Endothelial cell of umbilical vein (primary cell): ENCODE measurements around the gene PPAN. TPM values are rescaled to one million over a fixed set of nuclear protein-coding genes. Genes with fewer than 3 reads are reported as not detected.

Source experiments
- BruUV-seq: library from RNA; stranded (reverse); fragments of 400-500 nt; replicated peaks from 2 replicates; lab custom pipeline; 2021; lab: Mats Ljungman, UMichigan
- CTCF ChIA-PET: fragments of 300-600, 350-600 bp; sonication (Branson Sonifier 250); formaldehyde crosslinking; loops from one replicate; lab custom pipeline; 2021; ENCODE audit warnings: antibody characterized with exemption, inconsistent platforms; lab: Charles Lee
- POLR2A ChIA-PET: fragments of 300-600, 350-600 bp; sonication (Branson Sonifier 250); formaldehyde crosslinking; loops from one replicate; lab custom pipeline; 2021; ENCODE audit warnings: antibody characterized with exemption, inconsistent platforms; lab: Charles Lee
- DNase-seq: peaks from one replicate; pipeline ENCODE4 v3.0.0-alpha.2; 2011; ENCODE audit warnings: low read depth, low spot score
- FAIRE-seq: peaks from 2 replicates; lab custom pipeline; 2011; peaks lifted over from hg19 to GRCh38; lab: Jason Lieb, UNC
- H2AFZ ChIP-seq: 2 replicates; pipeline ENCODE4 v1.6.0; 2012; ENCODE audit warnings: low read depth, low read length, control low read depth, inconsistent platforms
- H3K27ac ChIP-seq: 2 replicates; pipeline ENCODE4 v1.5.1; 2011; ENCODE audit warnings: low read depth, mild to moderate bottlenecking, control low read depth, low read length, moderate library complexity; ENCODE audit not compliant: insufficient read depth
- H3K27me3 ChIP-seq, 2 experiments: 2 replicates each; pipeline versions ENCODE4 v1.6.0 to v1.6.1; 2011; ENCODE audit warnings: low read length in 2 of 2, mixed read lengths in 1 of 2; ENCODE audit not compliant: control insufficient read depth in 2 of 2, insufficient read depth in 2 of 2
- H3K36me3 ChIP-seq, 2 experiments: 2 replicates in 1 of 2; 3 replicates in 1 of 2; pipeline ENCODE4 v1.5.1; 2011; ENCODE audit warnings: low read length in 2 of 2, mild to moderate bottlenecking in 1 of 2, moderate library complexity in 1 of 2; ENCODE audit not compliant: control insufficient read depth in 2 of 2, insufficient read depth in 2 of 2; ENCODE audit errors: extremely low read depth in 1 of 2
- H3K4me1 ChIP-seq: 3 replicates; pipeline ENCODE4 v1.5.1; 2011; ENCODE audit warnings: mild to moderate bottlenecking, low read length; ENCODE audit not compliant: control insufficient read depth, insufficient read depth; ENCODE audit errors: extremely low read depth
- H3K4me2 ChIP-seq: 2 replicates; pipeline ENCODE4 v1.6.1; 2011; ENCODE audit warnings: low read length, control low read depth, mixed read lengths; ENCODE audit not compliant: insufficient read depth
- H3K4me3 ChIP-seq, 3 experiments: fragments of 200-600 bp in 1 of 3; sonication (generic), shearing (Covaris generic) in 1 of 3; replicated peaks in 1 of 3; 2 replicates each; pipeline ENCODE4 v1.5.1; 2011 to 2016; ENCODE audit warnings: control low read depth in 3 of 3, low read length in 3 of 3, mild to moderate bottlenecking in 2 of 3, inconsistent platforms in 1 of 3, low read depth in 1 of 3, moderate library complexity in 1 of 3; ENCODE audit not compliant: insufficient read depth in 1 of 3
- H3K79me2 ChIP-seq: 2 replicates; pipeline ENCODE4 v1.6.0; 2012; ENCODE audit warnings: low read length, inconsistent platforms; ENCODE audit not compliant: control insufficient read depth, insufficient read depth
- H3K9ac ChIP-seq: replicated peaks from 2 replicates; pipeline ENCODE3; 2011; ENCODE audit warnings: low read length, control low read depth; ENCODE audit not compliant: insufficient read depth; ENCODE audit errors: extremely low read depth
- H3K9me1 ChIP-seq: replicated peaks from 3 replicates; pipeline ENCODE4 v1.6.0; 2011; ENCODE audit warnings: mild to moderate bottlenecking, low read length; ENCODE audit not compliant: control insufficient read depth, insufficient read depth; ENCODE audit errors: extremely low read depth
- H3K9me3 ChIP-seq: replicated peaks from 2 replicates; pipeline ENCODE4 v1.5.1; 2012; ENCODE audit warnings: low read length, inconsistent platforms; ENCODE audit not compliant: control insufficient read depth, insufficient read depth
- H4K20me1 ChIP-seq: replicated peaks from 2 replicates; pipeline ENCODE3; 2011; ENCODE audit warnings: mild to moderate bottlenecking, low read length; ENCODE audit not compliant: control insufficient read depth, insufficient read depth; ENCODE audit errors: extremely low read depth
- EZH2 ChIP-seq: IDR thresholded peaks from 2 replicates; pipeline ENCODE4 v1.6.1; 2012; ENCODE audit warnings: borderline replicate concordance, low read depth, mild to moderate bottlenecking, moderate library complexity, low read length, inconsistent platforms; ENCODE audit not compliant: severe bottlenecking
- FOS ChIP-seq: IDR thresholded peaks from 2 replicates; pipeline ENCODE4 v1.6.1; 2011; ENCODE audit warnings: mild to moderate bottlenecking, low read length, moderate library complexity, borderline replicate concordance; ENCODE audit not compliant: insufficient read depth
- GATA2 ChIP-seq: IDR thresholded peaks from 2 replicates; pipeline ENCODE4 v1.7.0; 2011; ENCODE audit warnings: low read depth, mild to moderate bottlenecking, moderate library complexity, mixed read lengths, low read length; ENCODE audit not compliant: insufficient read length, insufficient read depth
- JUN ChIP-seq: IDR thresholded peaks from 2 replicates; pipeline ENCODE4 v1.6.1; 2011; ENCODE audit warnings: borderline replicate concordance, low read depth; ENCODE audit not compliant: insufficient read length, insufficient read depth
- MYC ChIP-seq: IDR thresholded peaks from one replicate; pipeline ENCODE4 v1.6.1; 2011; ENCODE audit warnings: mild to moderate bottlenecking, low read depth, low read length
- POLR2A ChIP-seq: IDR thresholded peaks from 2 replicates; pipeline ENCODE4 v1.6.1; 2012; ENCODE audit warnings: low read depth, mild to moderate bottlenecking, control low read depth, low read length
- POLR2AphosphoS5 ChIP-seq: IDR thresholded peaks from 2 replicates; pipeline ENCODE4 v1.6.1; 2012; ENCODE audit warnings: low read depth, mild to moderate bottlenecking, control low read depth, low read length, moderate library complexity; ENCODE audit not compliant: insufficient read depth
- dilution Hi-C: fragments of 300-500 bp; cut with MboI; formaldehyde crosslinking; loops from one replicate; pipeline ENCODE4 v1.15.0; 2019; ENCODE audit warnings: low sequenced_read_pairs; ENCODE audit not compliant: extremely low pct_ligation_motif_present
- intact Hi-C: fragments of 100-400 bp; cut with micrococcal nuclease; formaldehyde crosslinking; loops from one replicate; pipeline ENCODE4 v1.10.0; 2022
- polyA plus RNA-seq, 4 experiments: library from polyadenylated mRNA; depleted of rRNA in 3 of 4; stranded (reverse) in 3 of 4; unstranded in 1 of 4; fragments of >200 nt; gene quantifications; 2 replicates each; pipeline versions ENCODE4 v1.2.1 to v1.2.3, GENCODE V29; 2011 to 2012; ENCODE audit warnings: missing spikeins in 1 of 4
- total RNA-seq: library from RNA; stranded (reverse); gene quantifications from 2 replicates; pipeline ENCODE4 v1.2.3, GENCODE V29; 2021
- TF ChIP-seq, protein P1 (sequence below): IDR thresholded peaks from 2 replicates; pipeline ENCODE4 v1.6.1; 2011; ENCODE audit not compliant: insufficient read depth, insufficient read length
- TF ChIP-seq, protein P2 (sequence below), 2 donors: IDR thresholded peaks; 1 replicate in 1 of 2; 2 replicates in 1 of 2; pipeline ENCODE4 v1.5.1; 2011; ENCODE audit warnings: low read length in 2 of 2, mild to moderate bottlenecking in 2 of 2, moderate library complexity in 2 of 2, control low read depth in 1 of 2, inconsistent platforms in 1 of 2, low read depth in 1 of 2; ENCODE audit not compliant: insufficient read depth in 1 of 2; ENCODE audit errors: extremely low read depth in 1 of 2

Gene PPAN
- total and polyA plus RNA-seq, 2 donors (not counting 3 experiments of a cell fraction or from before 2014, with no cell fraction given), result 27.6 to 51.6 TPM

DNA sequence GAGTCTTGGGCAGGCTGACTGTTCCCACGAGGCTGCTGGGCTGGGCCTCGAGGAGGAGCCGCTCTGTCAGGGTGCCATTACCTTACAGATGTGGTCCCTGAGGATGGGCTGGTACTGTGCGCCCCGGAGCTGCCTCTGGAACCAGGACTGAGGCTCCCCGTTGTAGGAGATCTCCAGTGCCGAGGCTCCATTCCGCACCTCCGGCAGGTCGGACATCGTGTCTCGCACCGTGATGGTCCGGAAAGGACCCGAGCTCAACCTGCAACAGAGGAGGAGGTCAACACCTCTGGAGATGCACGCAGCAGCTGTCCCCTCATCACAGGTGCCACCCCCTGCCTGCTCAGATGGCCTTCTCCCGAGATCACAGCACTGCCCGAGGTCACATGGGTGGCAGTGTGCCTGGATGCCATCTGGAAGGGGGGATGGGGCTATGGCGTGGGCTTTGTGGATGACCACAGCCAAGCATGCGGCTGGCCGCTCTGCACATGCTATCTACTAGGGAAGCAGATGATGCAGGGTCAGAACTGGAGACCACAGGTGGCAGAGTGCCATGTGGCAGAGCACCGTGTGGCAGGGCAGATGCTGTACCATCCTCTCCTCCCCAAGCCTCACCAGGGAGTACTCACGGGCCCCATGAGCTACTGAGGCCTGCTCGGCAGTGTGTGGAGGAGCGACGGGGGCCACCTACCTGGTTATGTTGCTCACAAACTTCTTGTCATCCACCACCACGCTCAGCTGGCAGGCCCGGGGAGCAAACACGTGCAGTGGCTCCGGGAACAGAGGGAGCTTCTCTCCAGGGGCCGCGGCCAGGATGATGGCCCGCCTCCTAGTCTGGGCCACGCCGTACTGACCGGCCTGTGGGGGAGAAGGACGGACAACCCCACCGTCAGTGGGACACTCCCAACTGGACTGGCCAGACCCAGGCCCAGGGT, 31.9 kb downstream of the PPAN start:
- intact Hi-C loops, result no loop called here
- no peaks in the 10 kb centered on the region for H3K27me3 ChIP-seq
- H3K4me2 ChIP-seq, result no peak overlapping the region
- no peaks in the 10 kb centered on the region for H3K9me3 ChIP-seq
- TF ChIP-seq FOS (no peak), JUN (no peak), POLR2A (no peak), POLR2AphosphoS5 (no peak), GATA2 (no peak), MYC (no peak), EZH2 (no peak)
- TF ChIP-seq, protein P1, sequence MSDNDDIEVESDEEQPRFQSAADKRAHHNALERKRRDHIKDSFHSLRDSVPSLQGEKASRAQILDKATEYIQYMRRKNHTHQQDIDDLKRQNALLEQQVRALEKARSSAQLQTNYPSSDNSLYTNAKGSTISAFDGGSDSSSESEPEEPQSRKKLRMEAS, result no peak
- TF ChIP-seq, protein P2, sequence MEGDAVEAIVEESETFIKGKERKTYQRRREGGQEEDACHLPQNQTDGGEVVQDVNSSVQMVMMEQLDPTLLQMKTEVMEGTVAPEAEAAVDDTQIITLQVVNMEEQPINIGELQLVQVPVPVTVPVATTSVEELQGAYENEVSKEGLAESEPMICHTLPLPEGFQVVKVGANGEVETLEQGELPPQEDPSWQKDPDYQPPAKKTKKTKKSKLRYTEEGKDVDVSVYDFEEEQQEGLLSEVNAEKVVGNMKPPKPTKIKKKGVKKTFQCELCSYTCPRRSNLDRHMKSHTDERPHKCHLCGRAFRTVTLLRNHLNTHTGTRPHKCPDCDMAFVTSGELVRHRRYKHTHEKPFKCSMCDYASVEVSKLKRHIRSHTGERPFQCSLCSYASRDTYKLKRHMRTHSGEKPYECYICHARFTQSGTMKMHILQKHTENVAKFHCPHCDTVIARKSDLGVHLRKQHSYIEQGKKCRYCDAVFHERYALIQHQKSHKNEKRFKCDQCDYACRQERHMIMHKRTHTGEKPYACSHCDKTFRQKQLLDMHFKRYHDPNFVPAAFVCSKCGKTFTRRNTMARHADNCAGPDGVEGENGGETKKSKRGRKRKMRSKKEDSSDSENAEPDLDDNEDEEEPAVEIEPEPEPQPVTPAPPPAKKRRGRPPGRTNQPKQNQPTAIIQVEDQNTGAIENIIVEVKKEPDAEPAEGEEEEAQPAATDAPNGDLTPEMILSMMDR (IDR thresholded peaks at IDR 0.05; ENCODE audit: extremely low read depth in 1 of 2, insufficient read depth in 1 of 2, low read depth in 1 of 2, low read length in 2 of 2), result no peak
- no TSS peak for BruUV-seq
- no peaks in the 10 kb centered on the region for H3K9me1 ChIP-seq
- no peaks in the 10 kb centered on the region for H4K20me1 ChIP-seq
- no peak overlapping the region for H2AFZ ChIP-seq
- FAIRE-seq, result no peak
- POLR2A ChIA-PET, result no interaction called here
- no peaks in the 10 kb centered on the region for H3K4me1 ChIP-seq
- H3K36me3 ChIP-seq, result peaks cover 14 to 69% of the 10 kb centered on the region in 2 experiments
- dilution Hi-C loops, result no loop called here
- no peak overlapping the region for H3K9ac ChIP-seq
- H3K79me2 ChIP-seq, result no peaks in the 10 kb centered on the region
- no peak overlapping the region for H3K4me3 ChIP-seq
- DNase-seq, result no peak
- H3K27ac ChIP-seq, result no peak overlapping the region
- CTCF ChIA-PET, result no interaction called here
